ENCODE data around the gene BDKRB2.

BDKRB2 gene

GRCh38 chr14:96203116-96203515 lies 1.5 kb upstream of the BDKRB2 start:
- Histone ChIP-seq H3K4me3 (ENCODE audit: low read depth in 1 of 2, low read length in 2 of 2) (no peak overlapping the region), H3K36me3 (ENCODE audit: control insufficient read depth in 1 of 2, insufficient read depth in 2 of 2, low read length in 2 of 2) (no peaks in the 10 kb centered on the region), H3K9me3 (ENCODE audit: control insufficient read depth in 1 of 2, low read length in 2 of 2) (no peaks in the 10 kb centered on the region), H3K27ac (ENCODE audit: low read length) (no peak overlapping the region), H3K27me3 (ENCODE audit: low read depth, low read length) (no peaks in the 10 kb centered on the region), H3K4me1 (ENCODE audit: control insufficient read depth in 1 of 2, insufficient read depth in 2 of 2, low read length in 2 of 2) (peaks cover 0 to 6% of the 10 kb centered on the region in 2 donors)

DNA sequence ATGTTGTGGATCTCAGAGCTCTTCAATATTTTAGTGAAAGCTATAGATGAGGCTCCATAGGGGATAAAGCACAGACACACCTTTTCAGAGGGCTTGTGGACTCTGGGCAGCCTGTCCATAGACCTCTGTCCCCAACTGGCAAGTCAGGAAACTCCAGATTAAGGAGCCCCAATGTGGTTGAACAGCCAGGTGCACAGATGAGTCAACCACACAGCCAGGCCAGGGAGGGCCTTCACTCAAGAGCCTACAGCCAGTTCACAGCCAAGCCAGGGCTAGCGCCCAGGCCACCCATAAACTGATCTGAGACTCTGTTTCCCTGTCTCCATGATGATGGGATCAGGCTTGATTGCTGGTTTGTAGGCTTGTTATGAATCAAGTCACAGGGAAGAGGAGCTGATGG lies 1.0 kb upstream of the BDKRB2 start:
- peaks cover 0 to 2% of the 10 kb centered on the region in 2 donors for H3K4me1 ChIP-seq (ENCODE audit: control insufficient read depth in 1 of 2, insufficient read depth in 2 of 2, low read length in 2 of 2)
- H3K36me3 ChIP-seq (ENCODE audit: control insufficient read depth in 1 of 2, insufficient read depth in 2 of 2, low read length in 2 of 2), result no peaks in the 10 kb centered on the region
- peak overlapping the region; percentile 74 for H3K27ac ChIP-seq (ENCODE audit: low read length)
- H3K27me3 ChIP-seq (ENCODE audit: low read depth, low read length), result no peaks in the 10 kb centered on the region
- H3K9me3 ChIP-seq (ENCODE audit: control insufficient read depth in 1 of 2, low read length in 2 of 2), result no peaks in the 10 kb centered on the region
- H3K4me3 ChIP-seq (ENCODE audit: low read depth in 1 of 2, low read length in 2 of 2), result no peak overlapping the region

DNA sequence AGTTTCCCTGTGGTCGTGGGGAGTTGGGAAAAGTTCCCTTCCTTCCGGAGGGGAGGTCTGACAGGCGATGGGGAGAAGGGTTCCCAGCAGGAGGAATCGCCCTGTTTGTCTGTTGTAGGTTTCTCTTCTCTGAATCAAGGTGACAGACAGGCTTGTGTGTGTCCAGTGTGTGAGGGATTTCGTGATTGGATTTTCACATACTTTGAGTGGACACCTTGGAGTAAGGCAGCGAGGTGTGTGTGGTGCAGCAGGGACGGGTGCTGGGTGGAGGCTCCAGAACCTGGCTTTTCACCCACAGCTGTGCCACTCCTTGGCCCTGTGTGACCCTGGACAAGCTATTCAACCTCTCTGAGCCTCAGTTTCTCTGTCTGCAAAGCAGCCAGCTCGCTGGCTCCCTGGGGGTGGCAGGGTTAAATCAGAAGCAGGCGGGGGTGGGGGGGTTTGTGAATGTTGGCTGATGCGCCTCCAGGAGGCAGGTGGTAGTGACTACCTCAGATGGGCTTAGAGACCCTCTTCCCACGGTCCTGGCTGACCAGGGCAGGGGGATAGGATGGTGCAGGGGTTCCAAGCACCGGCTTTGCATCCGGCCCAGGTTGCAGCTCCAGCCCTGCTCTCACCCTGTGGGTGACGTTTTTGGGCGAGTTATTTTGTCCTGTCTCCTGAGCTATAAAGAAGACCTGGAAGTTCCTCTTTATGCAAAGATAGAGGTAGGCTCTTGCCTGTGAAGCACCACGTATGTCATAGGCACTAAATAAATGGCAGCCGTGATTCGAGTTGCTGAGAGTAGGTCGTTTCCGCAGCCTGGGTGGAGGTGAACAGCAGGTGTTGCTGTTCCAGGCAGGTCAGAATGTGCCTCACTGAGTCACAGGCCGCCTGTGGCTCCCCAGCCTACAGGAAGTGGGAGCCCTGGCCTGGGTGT lies 679 bp downstream of the BDKRB2 start:
- peak overlapping the region; percentile 59 to 66 for H3K4me3 ChIP-seq (ENCODE audit: low read depth in 1 of 2, low read length in 2 of 2)
- H3K27me3 ChIP-seq (ENCODE audit: low read depth, low read length), result no peaks in the 10 kb centered on the region
- H3K4me1 ChIP-seq (ENCODE audit: control insufficient read depth in 1 of 2, insufficient read depth in 2 of 2, low read length in 2 of 2), result no peaks in the 10 kb centered on the region
- H3K9me3 ChIP-seq (ENCODE audit: control insufficient read depth in 1 of 2, low read length in 2 of 2), result no peaks in the 10 kb centered on the region
- H3K27ac ChIP-seq (ENCODE audit: low read length), result peak overlapping the region; percentile 74
- no peaks in the 10 kb centered on the region for H3K36me3 ChIP-seq (ENCODE audit: control insufficient read depth in 1 of 2, insufficient read depth in 2 of 2, low read length in 2 of 2)

GRCh38 chr14:96205978-96206360 lies 1.3 kb downstream of the BDKRB2 start:
- no peaks in the 10 kb centered on the region for H3K4me1 ChIP-seq (ENCODE audit: control insufficient read depth in 1 of 2, insufficient read depth in 2 of 2, low read length in 2 of 2)
- no peaks in the 10 kb centered on the region for H3K27me3 ChIP-seq (ENCODE audit: low read depth, low read length)
- no peaks in the 10 kb centered on the region for H3K9me3 ChIP-seq (ENCODE audit: control insufficient read depth in 1 of 2, low read length in 2 of 2)
- H3K4me3 ChIP-seq (ENCODE audit: low read depth in 1 of 2, low read length in 2 of 2), result peak overlapping the region; percentile 59 to 66
- H3K36me3 ChIP-seq (ENCODE audit: control insufficient read depth in 1 of 2, insufficient read depth in 2 of 2, low read length in 2 of 2), result no peaks in the 10 kb centered on the region
- H3K27ac ChIP-seq (ENCODE audit: low read length), result peak overlapping the region; percentile 74

DNA sequence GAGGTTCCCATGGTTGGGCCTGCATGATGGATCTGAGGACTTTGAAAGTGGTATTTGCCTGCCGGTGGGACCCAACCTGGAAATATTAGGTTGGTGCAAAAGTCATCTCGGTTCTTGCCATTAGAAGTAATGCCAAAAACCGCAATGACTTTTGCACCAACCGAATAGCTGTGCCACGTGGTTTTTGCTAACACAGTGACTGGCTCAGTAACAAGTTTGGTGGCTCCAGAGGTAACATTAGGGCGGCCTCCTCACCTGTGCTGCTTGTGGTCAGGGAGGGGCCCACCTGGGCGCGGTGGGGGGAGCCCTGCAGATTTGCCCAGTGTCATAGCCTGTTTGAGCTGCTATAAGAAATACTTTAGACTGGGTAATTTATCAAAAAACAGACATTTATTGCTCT lies 1.8 kb downstream of the BDKRB2 start:
- peak overlapping the region; percentile 74 for H3K27ac ChIP-seq (ENCODE audit: low read length)
- H3K4me3 ChIP-seq (ENCODE audit: low read depth in 1 of 2, low read length in 2 of 2), result peak overlapping the region; percentile 59 to 66

DNA sequence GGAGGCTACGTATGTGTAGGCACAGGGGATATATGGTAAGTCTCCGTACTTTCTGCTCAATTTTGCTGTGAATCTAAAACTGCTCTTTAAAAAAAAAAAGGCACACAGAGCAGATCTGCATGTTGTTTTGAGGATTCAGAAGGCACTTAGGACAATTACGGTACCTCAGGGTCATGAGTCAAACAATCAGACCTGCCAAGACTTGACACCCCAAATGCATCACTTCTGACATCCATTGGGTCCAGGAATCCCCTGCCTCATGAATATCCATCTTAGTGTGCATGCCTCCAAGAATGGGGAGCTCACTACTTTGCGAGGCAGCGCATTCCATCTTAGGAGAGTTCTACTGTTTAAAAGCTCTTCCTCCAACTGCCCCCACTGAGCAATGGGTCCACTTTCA lies 3.0 kb downstream of the BDKRB2 start:
- Histone ChIP-seq H3K27ac (ENCODE audit: low read length) (no peak overlapping the region), H3K27me3 (ENCODE audit: low read depth, low read length) (no peaks in the 10 kb centered on the region), H3K36me3 (ENCODE audit: control insufficient read depth in 1 of 2, insufficient read depth in 2 of 2, low read length in 2 of 2) (peaks cover 0 to 7% of the 10 kb centered on the region in 2 donors), H3K4me3 (ENCODE audit: low read depth in 1 of 2, low read length in 2 of 2) (peak overlapping the region in 1 of 2 donors; percentile 15), H3K9me3 (ENCODE audit: control insufficient read depth in 1 of 2, low read length in 2 of 2) (peaks cover 0 to 10% of the 10 kb centered on the region in 2 donors), H3K4me1 (ENCODE audit: control insufficient read depth in 1 of 2, insufficient read depth in 2 of 2, low read length in 2 of 2) (no peaks in the 10 kb centered on the region)

More for the DNA sequence above, 1.8 kb downstream of the BDKRB2 start:
- peaks cover 0 to 3% of the 10 kb centered on the region in 2 donors for H3K36me3 ChIP-seq (ENCODE audit: control insufficient read depth in 1 of 2, insufficient read depth in 2 of 2, low read length in 2 of 2)
- peaks cover 0 to under 1% of the 10 kb centered on the region in 2 donors for H3K9me3 ChIP-seq (ENCODE audit: control insufficient read depth in 1 of 2, low read length in 2 of 2)
- H3K4me1 ChIP-seq (ENCODE audit: control insufficient read depth in 1 of 2, insufficient read depth in 2 of 2, low read length in 2 of 2), result no peaks in the 10 kb centered on the region
- H3K27me3 ChIP-seq (ENCODE audit: low read depth, low read length), result no peaks in the 10 kb centered on the region

DNA sequence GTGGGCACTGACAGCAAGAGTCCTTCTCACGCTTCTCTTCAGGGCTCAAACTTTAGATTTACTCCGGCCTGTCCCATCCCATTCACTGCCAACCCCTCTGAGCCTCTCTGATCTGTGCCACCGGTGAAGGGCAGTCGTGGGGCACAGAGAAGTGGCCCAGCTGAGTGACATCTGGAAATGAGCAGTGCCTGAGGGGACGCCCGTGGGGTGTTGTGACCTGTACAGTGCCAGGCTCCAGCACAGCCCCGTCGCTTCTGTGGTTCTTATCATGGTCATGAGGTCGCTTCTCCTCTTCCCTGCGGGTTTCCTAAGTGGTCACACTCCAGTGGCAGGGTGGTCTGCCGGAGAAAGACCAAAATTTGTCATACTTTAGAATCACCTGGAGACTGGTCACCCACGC lies 4.1 kb downstream of the BDKRB2 start:
- H3K4me3 ChIP-seq (ENCODE audit: low read depth in 1 of 2, low read length in 2 of 2), result no peak overlapping the region
- no peak overlapping the region for H3K27ac ChIP-seq (ENCODE audit: low read length)
- no peaks in the 10 kb centered on the region for H3K4me1 ChIP-seq (ENCODE audit: control insufficient read depth in 1 of 2, insufficient read depth in 2 of 2, low read length in 2 of 2)
- no peaks in the 10 kb centered on the region for H3K27me3 ChIP-seq (ENCODE audit: low read depth, low read length)
- H3K9me3 ChIP-seq (ENCODE audit: control insufficient read depth in 1 of 2, low read length in 2 of 2), result peaks cover 0 to 10% of the 10 kb centered on the region in 2 donors
- H3K36me3 ChIP-seq (ENCODE audit: control insufficient read depth in 1 of 2, insufficient read depth in 2 of 2, low read length in 2 of 2), result peaks cover 0 to 7% of the 10 kb centered on the region in 2 donors

- Histone ChIP-seq H3K27ac (ENCODE audit: low read length) (no peak overlapping the region), H3K4me3 (ENCODE audit: low read depth in 1 of 2, low read length in 2 of 2) (no peak overlapping the region), H3K4me1 (ENCODE audit: control insufficient read depth in 1 of 2, insufficient read depth in 2 of 2, low read length in 2 of 2) (no peaks in the 10 kb centered on the region), H3K9me3 (ENCODE audit: control insufficient read depth in 1 of 2, low read length in 2 of 2) (peaks cover 0 to 10% of the 10 kb centered on the region in 2 donors), H3K36me3 (ENCODE audit: control insufficient read depth in 1 of 2, insufficient read depth in 2 of 2, low read length in 2 of 2) (peaks cover 0 to 7% of the 10 kb centered on the region in 2 donors), H3K27me3 (ENCODE audit: low read depth, low read length) (no peaks in the 10 kb centered on the region)
These were observed 7.5 kb downstream of the BDKRB2 start for GRCh38 chr14:96212140-96212539.

DNA sequence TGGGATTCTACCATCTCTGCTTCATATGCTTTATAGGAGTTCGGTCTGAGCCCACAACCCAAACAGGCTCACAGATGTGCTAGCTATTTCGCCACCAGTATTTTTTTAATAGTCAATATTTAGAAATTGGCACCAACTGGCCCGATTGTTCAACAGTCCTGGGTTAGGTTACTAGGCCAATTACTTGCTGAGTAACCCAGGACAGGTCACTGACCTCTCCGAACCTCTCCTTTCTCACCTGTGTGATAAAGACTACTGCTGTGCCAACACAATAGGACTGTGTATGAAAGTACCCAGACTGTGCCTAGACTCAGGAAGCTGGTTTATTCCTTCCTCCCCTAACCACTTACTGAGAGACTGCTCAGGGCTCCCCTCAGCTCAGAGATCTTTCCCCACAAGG lies 8.3 kb downstream of the BDKRB2 start:
- Histone ChIP-seq H3K36me3 (ENCODE audit: control insufficient read depth in 1 of 2, insufficient read depth in 2 of 2, low read length in 2 of 2) (peaks cover 0 to 7% of the 10 kb centered on the region in 2 donors), H3K27me3 (ENCODE audit: low read depth, low read length) (no peaks in the 10 kb centered on the region), H3K4me3 (ENCODE audit: low read depth in 1 of 2, low read length in 2 of 2) (no peak overlapping the region), H3K27ac (ENCODE audit: low read length) (no peak overlapping the region), H3K9me3 (ENCODE audit: control insufficient read depth in 1 of 2, low read length in 2 of 2) (peaks cover 0 to 10% of the 10 kb centered on the region in 2 donors), H3K4me1 (ENCODE audit: control insufficient read depth in 1 of 2, insufficient read depth in 2 of 2, low read length in 2 of 2) (no peaks in the 10 kb centered on the region)

GRCh38 chr14:96213871-96214465 lies 9.3 kb downstream of the BDKRB2 start:
- no peaks in the 10 kb centered on the region for H3K4me1 ChIP-seq (ENCODE audit: control insufficient read depth in 1 of 2, insufficient read depth in 2 of 2, low read length in 2 of 2)
- H3K27ac ChIP-seq (ENCODE audit: low read length), result no peak overlapping the region
- H3K9me3 ChIP-seq (ENCODE audit: control insufficient read depth in 1 of 2, low read length in 2 of 2), result peaks cover 0 to 10% of the 10 kb centered on the region in 2 donors
- H3K4me3 ChIP-seq (ENCODE audit: low read depth in 1 of 2, low read length in 2 of 2), result no peak overlapping the region
- no peaks in the 10 kb centered on the region for H3K27me3 ChIP-seq (ENCODE audit: low read depth, low read length)
- peaks cover 0 to 7% of the 10 kb centered on the region in 2 donors for H3K36me3 ChIP-seq (ENCODE audit: control insufficient read depth in 1 of 2, insufficient read depth in 2 of 2, low read length in 2 of 2)

DNA sequence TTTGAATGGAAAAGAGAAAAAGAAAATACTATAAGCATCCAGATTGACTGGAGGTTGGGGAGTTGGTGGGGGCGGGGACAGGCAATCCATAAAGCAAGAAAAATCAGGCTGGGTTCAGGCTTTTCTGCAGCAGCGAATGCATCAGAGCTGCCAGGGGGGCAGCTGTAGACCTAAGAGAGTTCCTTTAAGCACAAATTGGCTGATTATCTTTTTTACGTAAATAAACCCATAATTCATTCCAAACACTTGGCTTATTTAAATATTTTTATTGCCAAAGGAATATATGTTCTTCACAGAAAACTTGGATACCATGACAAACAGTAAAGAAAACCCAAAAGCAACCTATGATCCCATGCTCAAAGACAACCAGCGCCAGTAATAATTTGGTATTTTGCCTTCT lies 10.2 kb downstream of the BDKRB2 start:
- Histone ChIP-seq H3K4me1 (ENCODE audit: control insufficient read depth in 1 of 2, insufficient read depth in 2 of 2, low read length in 2 of 2) (no peaks in the 10 kb centered on the region), H3K36me3 (ENCODE audit: control insufficient read depth in 1 of 2, insufficient read depth in 2 of 2, low read length in 2 of 2) (peaks cover 0 to 7% of the 10 kb centered on the region in 2 donors), H3K27ac (ENCODE audit: low read length) (no peak overlapping the region), H3K9me3 (ENCODE audit: control insufficient read depth in 1 of 2, low read length in 2 of 2) (peaks cover 0 to 10% of the 10 kb centered on the region in 2 donors), H3K4me3 (ENCODE audit: low read depth in 1 of 2, low read length in 2 of 2) (no peak overlapping the region), H3K27me3 (ENCODE audit: low read depth, low read length) (no peaks in the 10 kb centered on the region)

Data from muscle layer of duodenum (tissue), 2 donors.